PC-3 (cell line): ENCODE results near the gene ROR1.

Experiments used
- CTCF ChIP-seq: fragments of 300-600 bp; sonication (generic); conservative IDR thresholded peaks from 2 replicates; pipeline ENCODE4 v1.5.1; 2017; ENCODE audit warnings: antibody characterized with exemption, low read depth, mild to moderate bottlenecking, low read length
- EZH2 ChIP-seq: fragments of 300-600 bp; sonication (generic); IDR thresholded peaks from one replicate; pipeline ENCODE4 v1.6.1; 2017; ENCODE audit warnings: antibody characterized with exemption, mild to moderate bottlenecking, low read length; ENCODE audit not compliant: unreplicated experiment
- EZH2phosphoT487 ChIP-seq: fragments of 300-600 bp; sonication (generic); IDR thresholded peaks from 2 replicates; pipeline ENCODE4 v1.6.1; 2018; ENCODE audit warnings: mild to moderate bottlenecking, antibody characterized with exemption, low read length, borderline replicate concordance

- no peak for TF ChIP-seq CTCF
- no peak for TF ChIP-seq EZH2
- TF ChIP-seq EZH2phosphoT487 = no peak
These were observed 272.4 kb downstream of the ROR1 start for GRCh38 chr1:64046243-64046642.
